CD14-positive monocyte (primary cell): ENCODE results near the gene PAX6. TPM values are rescaled to one million over a fixed set of nuclear protein-coding genes. Genes with fewer than 3 reads are reported as not detected.

Source experiments
- DNase-seq, 3 donors: peaks; one replicate each; pipeline ENCODE4 v3.0.0-alpha.2; 2011 to 2022
- H2AFZ ChIP-seq: 2 replicates; pipeline ENCODE4 v1.6.0; 2012; ENCODE audit warnings: mild to moderate bottlenecking, low read depth, low read length, inconsistent platforms; ENCODE audit not compliant: insufficient read depth, poor library complexity, severe bottlenecking
- H3K27ac ChIP-seq, 2 donors: 1 replicate in 1 of 2; 2 replicates in 1 of 2; pipeline ENCODE4 v1.5.1; 2012 to 2013; ENCODE audit warnings: low read length in 2 of 2, control low read depth in 1 of 2, inconsistent platforms in 1 of 2, low read depth in 1 of 2, mild to moderate bottlenecking in 1 of 2
- H3K27me3 ChIP-seq, 2 donors: one replicate each; pipeline versions ENCODE4 v1.6.0 to v1.6.1; 2011 to 2013; ENCODE audit warnings: low read length in 2 of 2; ENCODE audit not compliant: control insufficient read depth in 2 of 2, insufficient read depth in 2 of 2
- H3K36me3 ChIP-seq, 2 donors: replicated peaks in 1 of 2; 1 replicate in 1 of 2; 2 replicates in 1 of 2; pipeline versions ENCODE4 v1.5.1 to v1.6.1; 2012 to 2013; ENCODE audit warnings: low read length in 2 of 2, control low read depth in 1 of 2, inconsistent platforms in 1 of 2, mild to moderate bottlenecking in 1 of 2; ENCODE audit not compliant: insufficient read depth in 2 of 2, control insufficient read depth in 1 of 2
- H3K4me1 ChIP-seq, 2 donors: 1 replicate in 1 of 2; 2 replicates in 1 of 2; pipeline versions ENCODE4 v1.5.1 to v1.6.1; 2012 to 2013; ENCODE audit warnings: low read length in 2 of 2, control low read depth in 1 of 2, inconsistent platforms in 1 of 2, mild to moderate bottlenecking in 1 of 2, moderate library complexity in 1 of 2; ENCODE audit not compliant: insufficient read depth in 2 of 2, control insufficient read depth in 1 of 2
- H3K4me2 ChIP-seq: replicated peaks from 2 replicates; pipeline ENCODE3; 2012; ENCODE audit warnings: low read length, moderate library complexity, mild to moderate bottlenecking; ENCODE audit not compliant: poor library complexity, severe bottlenecking; ENCODE audit errors: extremely low read depth
- H3K4me3 ChIP-seq, 3 experiments: fragments of 200-600 bp in 1 of 3; sonication (generic) in 1 of 3; replicated peaks in 1 of 3; 1 replicate in 2 of 3; 2 replicates in 1 of 3; pipeline ENCODE4 v1.5.1; 2011 to 2013; ENCODE audit warnings: low read length in 3 of 3, mild to moderate bottlenecking in 3 of 3, control low read depth in 2 of 3, low read depth in 2 of 3, inconsistent platforms in 1 of 3, moderate library complexity in 1 of 3
- H3K79me2 ChIP-seq: 2 replicates; pipeline ENCODE4 v1.6.0; 2012; ENCODE audit warnings: mild to moderate bottlenecking, control low read depth, inconsistent platforms, low read length, moderate library complexity; ENCODE audit not compliant: insufficient read depth
- H3K9ac ChIP-seq: 2 replicates; pipeline ENCODE4 v1.6.0; 2017; ENCODE audit warnings: low read length, mild to moderate bottlenecking; ENCODE audit not compliant: insufficient read depth, poor library complexity, severe bottlenecking
- H3K9me3 ChIP-seq, 2 donors: replicated peaks in 1 of 2; 1 replicate in 1 of 2; 2 replicates in 1 of 2; pipeline versions ENCODE4 v1.5.1 to v1.6.1; 2012 to 2013; ENCODE audit warnings: low read length in 2 of 2, control low read depth in 1 of 2; ENCODE audit not compliant: control insufficient read depth in 1 of 2, insufficient read depth in 1 of 2
- H4K20me1 ChIP-seq: 2 replicates; pipeline ENCODE4 v1.6.0; 2012; ENCODE audit warnings: mild to moderate bottlenecking, low read length, control low read depth, moderate library complexity; ENCODE audit not compliant: insufficient read depth
- H3K27ac Mint-ChIP-seq, 7 donors: one replicate each; pipeline ENCODE4 v1.8.0; 2020; ENCODE audit warnings: mild to moderate bottlenecking in 7 of 7, mixed read lengths in 7 of 7, moderate library complexity in 6 of 7, inconsistent platforms in 2 of 7
- H3K27me3 Mint-ChIP-seq, 3 donors: one replicate each; pipeline ENCODE4 v1.8.0; 2021 to 2022; ENCODE audit warnings: low read depth in 3 of 3, mild to moderate bottlenecking in 3 of 3, mixed read lengths in 3 of 3, moderate library complexity in 3 of 3, inconsistent platforms in 1 of 3
- H3K36me3 Mint-ChIP-seq, 2 donors: one replicate each; pipeline ENCODE4 v1.8.0; 2020; ENCODE audit warnings: mixed read lengths in 2 of 2, inconsistent platforms in 1 of 2, mild to moderate bottlenecking in 1 of 2
- H3K4me1 Mint-ChIP-seq: one replicate; pipeline ENCODE4 v1.8.0; 2020; ENCODE audit warnings: mild to moderate bottlenecking, mixed read lengths
- H3K4me3 Mint-ChIP-seq, 2 donors: one replicate each; pipeline ENCODE4 v1.8.0; 2020; ENCODE audit warnings: mild to moderate bottlenecking in 2 of 2, mixed read lengths in 2 of 2, moderate library complexity in 1 of 2
- H3K9me3 Mint-ChIP-seq, 7 donors: one replicate each; pipeline ENCODE4 v1.8.0; 2020 to 2022; ENCODE audit warnings: mixed read lengths in 7 of 7, mild to moderate bottlenecking in 6 of 7, moderate library complexity in 6 of 7, inconsistent platforms in 2 of 7
- WGBS: methylation state at CpG from one replicate; pipeline ENCODE4 v1.1.5; 2013; ENCODE audit warnings: missing lambda C conversion rate; ENCODE audit not compliant: insufficient coverage; 5-methylcytosine and 5-hydroxymethylcytosine counted together
- intact Hi-C, 2 donors: fragments of 100-400 bp; cut with micrococcal nuclease; formaldehyde crosslinking; loops; one replicate each; pipeline versions ENCODE4 v1.15.0 to v1.15.1; 2023
- polyA plus RNA-seq, 3 donors: library from polyadenylated mRNA; depleted of rRNA in 1 of 3; unstranded in 2 of 3; stranded (reverse) in 1 of 3; fragments of 300-500 nt in 2 of 3; fragments of >200 nt in 1 of 3; fragmentation: Illumina TruSeq in 2 of 3; gene quantifications; 1 replicate in 2 of 3; 2 replicates in 1 of 3; pipeline ENCODE4 v1.2.3, GENCODE V29; 2012 to 2021
- TF ChIP-seq, protein P1 (sequence below): fragments of 200-600 bp; IDR thresholded peaks from one replicate; pipeline ENCODE4 v1.8.0; 2022; ENCODE audit warnings: antibody characterized with exemption, mild to moderate bottlenecking

The PAX6 gene
- polyA plus RNA-seq, 3 donors, result not detected

DNA sequence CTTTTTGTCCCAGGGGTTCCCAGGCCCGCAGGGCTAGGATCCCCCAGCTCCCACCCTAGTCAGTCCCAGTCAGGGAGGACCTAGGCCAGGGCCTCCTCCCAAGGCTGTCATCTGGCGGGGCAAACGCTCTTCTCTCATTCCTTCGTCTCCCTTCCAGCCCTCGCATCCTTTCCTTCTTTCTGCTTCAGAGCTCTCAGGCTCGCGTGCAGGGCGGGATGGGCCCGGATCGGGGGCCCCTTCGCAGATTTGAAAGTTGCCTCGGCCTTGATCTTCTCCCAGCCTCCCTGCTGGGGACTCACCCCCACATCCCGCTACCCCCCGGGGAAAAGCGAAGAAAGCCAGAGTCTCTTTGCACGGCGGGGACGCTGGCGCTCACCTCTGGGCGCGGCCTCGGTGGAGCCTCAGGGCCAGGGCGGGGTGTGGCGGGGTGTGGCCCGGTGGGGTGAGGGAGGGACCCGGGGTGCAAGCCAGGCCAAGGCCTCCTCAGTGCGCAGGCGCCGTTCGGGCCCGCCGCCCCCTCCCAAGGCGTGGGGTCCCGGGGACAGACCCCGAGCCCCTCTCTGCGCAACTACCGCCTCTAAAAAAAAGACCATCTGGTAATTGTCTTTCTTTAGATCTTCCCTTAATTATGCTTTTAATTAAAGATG lies 14.8 kb upstream of the PAX6 start:
- peaks cover 0 to 9% of the 10 kb centered on the region in 2 donors for H3K36me3 Mint-ChIP-seq
- peak overlapping the region in 1 of 2 donors; percentile 80 for H3K4me3 Mint-ChIP-seq
- peaks cover 5 to 52% of the 10 kb centered on the region in 2 donors for H3K9me3 ChIP-seq
- DNase-seq, result no peak
- no peaks in the 10 kb centered on the region for H3K79me2 ChIP-seq
- WGBS, result 9% methylated on average over 18 of the region's 37 CpGs
- peaks cover 90 to 99% of the 10 kb centered on the region in 2 donors for H3K27me3 ChIP-seq
- peaks cover 0 to 28% (median 19%) of the 10 kb centered on the region in 7 donors for H3K9me3 Mint-ChIP-seq
- H3K27ac Mint-ChIP-seq, result peak overlapping the region in 1 of 7 donors; percentile 63
- H3K4me3 ChIP-seq, result no peak overlapping the region
- H3K4me2 ChIP-seq, result no peak overlapping the region
- TF ChIP-seq, protein P1, sequence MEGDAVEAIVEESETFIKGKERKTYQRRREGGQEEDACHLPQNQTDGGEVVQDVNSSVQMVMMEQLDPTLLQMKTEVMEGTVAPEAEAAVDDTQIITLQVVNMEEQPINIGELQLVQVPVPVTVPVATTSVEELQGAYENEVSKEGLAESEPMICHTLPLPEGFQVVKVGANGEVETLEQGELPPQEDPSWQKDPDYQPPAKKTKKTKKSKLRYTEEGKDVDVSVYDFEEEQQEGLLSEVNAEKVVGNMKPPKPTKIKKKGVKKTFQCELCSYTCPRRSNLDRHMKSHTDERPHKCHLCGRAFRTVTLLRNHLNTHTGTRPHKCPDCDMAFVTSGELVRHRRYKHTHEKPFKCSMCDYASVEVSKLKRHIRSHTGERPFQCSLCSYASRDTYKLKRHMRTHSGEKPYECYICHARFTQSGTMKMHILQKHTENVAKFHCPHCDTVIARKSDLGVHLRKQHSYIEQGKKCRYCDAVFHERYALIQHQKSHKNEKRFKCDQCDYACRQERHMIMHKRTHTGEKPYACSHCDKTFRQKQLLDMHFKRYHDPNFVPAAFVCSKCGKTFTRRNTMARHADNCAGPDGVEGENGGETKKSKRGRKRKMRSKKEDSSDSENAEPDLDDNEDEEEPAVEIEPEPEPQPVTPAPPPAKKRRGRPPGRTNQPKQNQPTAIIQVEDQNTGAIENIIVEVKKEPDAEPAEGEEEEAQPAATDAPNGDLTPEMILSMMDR, result no peak
- no peaks in the 10 kb centered on the region for H3K36me3 ChIP-seq
- H2AFZ ChIP-seq, result no peak overlapping the region
- H3K9ac ChIP-seq, result no peak overlapping the region
- peaks cover 13% of the 10 kb centered on the region for H3K4me1 Mint-ChIP-seq
- H3K4me1 ChIP-seq, result no peaks in the 10 kb centered on the region
- no peak overlapping the region for H3K27ac ChIP-seq
- peaks cover 87 to 96% (median 92%) of the 10 kb centered on the region in 3 donors for H3K27me3 Mint-ChIP-seq
- intact Hi-C loops, result no loop called here
- H4K20me1 ChIP-seq, result no peaks in the 10 kb centered on the region

DNA sequence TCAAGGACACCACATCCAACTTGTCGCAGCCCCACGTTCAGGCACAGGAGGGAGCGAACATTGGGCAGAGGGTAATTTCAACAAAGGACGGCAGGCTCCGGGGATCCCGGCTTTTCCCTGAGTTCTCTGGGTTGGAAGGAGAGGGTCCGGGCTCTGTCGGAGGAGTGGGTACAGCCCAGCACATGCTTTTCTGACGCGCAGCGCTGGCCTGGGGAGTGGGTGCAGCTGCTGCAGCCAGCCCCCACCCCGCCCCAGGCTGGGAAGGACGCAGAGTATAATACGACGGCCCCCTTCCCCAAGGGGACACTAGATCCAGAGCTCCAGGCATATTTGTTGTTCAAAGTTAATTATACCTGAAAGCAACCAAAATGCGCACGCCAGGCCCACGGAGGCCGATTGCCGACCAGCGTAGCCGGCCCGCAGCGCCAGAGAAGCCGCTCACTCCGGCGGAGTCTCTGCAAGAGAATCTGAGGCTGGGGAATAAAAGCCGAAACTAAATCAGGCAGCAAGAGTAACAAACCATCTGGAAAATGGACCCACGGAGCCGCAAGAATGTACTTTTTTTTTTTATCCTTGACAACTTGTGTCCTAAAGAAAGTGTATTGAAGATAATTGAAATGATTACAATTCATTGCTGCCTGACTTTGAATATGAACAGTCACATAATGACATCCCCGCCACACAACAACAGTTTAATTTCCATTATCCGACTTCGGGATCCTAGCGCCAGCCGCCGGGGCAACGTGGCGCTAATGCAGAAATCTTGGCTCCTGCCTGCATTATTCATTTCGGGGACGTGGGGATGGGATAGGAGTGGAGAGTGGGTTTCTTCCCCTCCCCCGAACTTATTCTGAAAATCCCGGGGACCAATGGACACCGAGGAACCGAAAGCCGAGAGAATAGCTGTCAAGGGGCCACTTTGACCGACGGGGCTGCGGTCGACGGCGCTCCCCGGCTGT lies 14.0 kb upstream of the PAX6 start:
- peak overlapping the region in 1 of 2 donors; percentile 84 for H3K4me3 Mint-ChIP-seq
- H3K4me3 ChIP-seq, result no peak overlapping the region
- peaks cover 94 to 98% (median 95%) of the 10 kb centered on the region in 3 donors for H3K27me3 Mint-ChIP-seq
- DNase-seq, result no peak
- no peaks in the 10 kb centered on the region for H3K36me3 ChIP-seq
- TF ChIP-seq, protein P1, result no peak
- H3K4me1 ChIP-seq, result no peaks in the 10 kb centered on the region
- H3K27ac Mint-ChIP-seq, result peak overlapping the region in 2 of 7 donors; percentile 27 to 63
- peaks cover 0 to 28% (median 20%) of the 10 kb centered on the region in 7 donors for H3K9me3 Mint-ChIP-seq
- no peaks in the 10 kb centered on the region for H4K20me1 ChIP-seq
- peaks cover 0 to 9% of the 10 kb centered on the region in 2 donors for H3K36me3 Mint-ChIP-seq
- no peaks in the 10 kb centered on the region for H3K79me2 ChIP-seq
- WGBS, result 8% methylated on average over 36 of the region's 52 CpGs
- peaks cover 5 to 59% of the 10 kb centered on the region in 2 donors for H3K9me3 ChIP-seq
- H3K9ac ChIP-seq, result no peak overlapping the region
- peaks cover 14% of the 10 kb centered on the region for H3K4me1 Mint-ChIP-seq
- H3K27me3 ChIP-seq, result peaks cover 90 to 99% of the 10 kb centered on the region in 2 donors
- no peak overlapping the region for H2AFZ ChIP-seq
- intact Hi-C loops, result no loop called here
- no peak overlapping the region for H3K4me2 ChIP-seq
- H3K27ac ChIP-seq, result no peak overlapping the region
